Activated CD8-positive, alpha-beta memory T cell treated with anti-CD3 and anti-CD28 coated beads, Interleukin-2, amount 50 U/mL, for 48 hours (primary cell): ENCODE results near the gene TIMELESS.
"Not testable (repeated sequence)": the region's sequence is repeated elsewhere in the genome, so short reads cannot be mapped to it uniquely, and the experiment has no call there.

ENCODE experiments used
- DNase-seq: peaks from one replicate; pipeline ENCODE4 v3.0.0-alpha.2; 2020

Gene TIMELESS, protein sequence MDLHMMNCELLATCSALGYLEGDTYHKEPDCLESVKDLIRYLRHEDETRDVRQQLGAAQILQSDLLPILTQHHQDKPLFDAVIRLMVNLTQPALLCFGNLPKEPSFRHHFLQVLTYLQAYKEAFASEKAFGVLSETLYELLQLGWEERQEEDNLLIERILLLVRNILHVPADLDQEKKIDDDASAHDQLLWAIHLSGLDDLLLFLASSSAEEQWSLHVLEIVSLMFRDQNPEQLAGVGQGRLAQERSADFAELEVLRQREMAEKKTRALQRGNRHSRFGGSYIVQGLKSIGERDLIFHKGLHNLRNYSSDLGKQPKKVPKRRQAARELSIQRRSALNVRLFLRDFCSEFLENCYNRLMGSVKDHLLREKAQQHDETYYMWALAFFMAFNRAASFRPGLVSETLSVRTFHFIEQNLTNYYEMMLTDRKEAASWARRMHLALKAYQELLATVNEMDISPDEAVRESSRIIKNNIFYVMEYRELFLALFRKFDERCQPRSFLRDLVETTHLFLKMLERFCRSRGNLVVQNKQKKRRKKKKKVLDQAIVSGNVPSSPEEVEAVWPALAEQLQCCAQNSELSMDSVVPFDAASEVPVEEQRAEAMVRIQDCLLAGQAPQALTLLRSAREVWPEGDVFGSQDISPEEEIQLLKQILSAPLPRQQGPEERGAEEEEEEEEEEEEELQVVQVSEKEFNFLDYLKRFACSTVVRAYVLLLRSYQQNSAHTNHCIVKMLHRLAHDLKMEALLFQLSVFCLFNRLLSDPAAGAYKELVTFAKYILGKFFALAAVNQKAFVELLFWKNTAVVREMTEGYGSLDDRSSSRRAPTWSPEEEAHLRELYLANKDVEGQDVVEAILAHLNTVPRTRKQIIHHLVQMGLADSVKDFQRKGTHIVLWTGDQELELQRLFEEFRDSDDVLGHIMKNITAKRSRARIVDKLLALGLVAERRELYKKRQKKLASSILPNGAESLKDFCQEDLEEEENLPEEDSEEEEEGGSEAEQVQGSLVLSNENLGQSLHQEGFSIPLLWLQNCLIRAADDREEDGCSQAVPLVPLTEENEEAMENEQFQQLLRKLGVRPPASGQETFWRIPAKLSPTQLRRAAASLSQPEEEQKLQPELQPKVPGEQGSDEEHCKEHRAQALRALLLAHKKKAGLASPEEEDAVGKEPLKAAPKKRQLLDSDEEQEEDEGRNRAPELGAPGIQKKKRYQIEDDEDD

DNA sequence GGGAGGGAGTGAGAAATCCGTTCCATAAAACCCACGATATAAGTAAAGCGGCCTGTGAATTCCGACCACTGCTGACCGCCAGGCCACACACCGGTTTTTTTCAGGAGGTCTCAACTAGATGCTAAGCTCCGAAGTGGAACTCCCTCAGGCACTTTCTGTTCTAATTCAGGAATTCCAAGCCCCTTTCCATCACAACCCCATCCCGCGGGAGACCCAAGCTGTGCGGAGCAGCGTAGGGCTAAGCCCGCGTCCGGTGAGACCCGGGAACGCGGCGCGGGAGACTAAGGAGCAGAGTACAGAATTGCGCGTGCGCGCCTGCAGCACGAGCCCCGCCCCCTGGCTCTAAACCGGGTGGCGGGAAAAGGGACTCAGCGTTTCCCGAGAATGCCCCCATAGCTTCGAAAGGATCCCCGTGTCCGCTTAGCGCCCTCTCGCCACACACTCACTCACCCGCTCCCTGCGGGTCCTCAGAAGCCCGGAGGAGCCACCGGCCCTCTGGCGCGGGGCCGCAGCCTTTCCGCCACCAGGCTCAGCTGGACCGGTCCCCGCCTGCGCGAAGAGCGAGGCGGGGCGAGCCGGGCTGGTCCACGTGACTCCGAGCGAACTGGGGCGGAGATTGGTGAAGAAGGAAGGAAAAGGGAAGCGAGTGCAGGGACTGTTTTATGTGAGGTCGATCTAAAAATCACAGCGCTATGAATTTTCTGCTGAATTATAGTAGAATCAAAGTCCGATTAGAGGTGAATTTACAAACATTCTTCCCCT, at the start of gene TIMELESS:
TIMELESS (minus strand) TSS at position 567 of the 762 bp plus-strand sequence. CDS start 15,256 bp downstream, outside the sequence.
- peak; percentile 92 for DNase-seq

GRCh38 chr12:56498126-56498902, 49.1 kb upstream of the TIMELESS start:
- peak; percentile 15 for DNase-seq

DNA sequence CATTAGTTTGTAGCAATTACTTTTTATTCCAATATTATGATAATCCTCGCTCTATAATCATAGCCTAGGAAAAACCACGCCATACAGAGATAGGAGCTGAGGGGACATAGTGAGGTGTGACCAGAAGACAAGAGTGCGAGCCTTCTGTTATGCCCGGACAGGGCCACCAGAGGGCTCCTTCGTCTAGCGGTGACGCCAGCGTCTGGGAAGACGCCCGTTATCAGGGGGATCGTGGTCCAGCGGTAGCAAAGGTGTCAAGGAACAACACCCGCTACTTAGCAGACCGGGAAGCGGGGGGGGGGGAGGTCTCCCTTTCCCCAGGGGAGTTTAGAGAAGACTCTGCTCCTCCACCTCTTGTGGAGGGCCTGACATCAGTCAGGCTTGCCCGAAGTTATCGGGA, 47.5 kb upstream of the TIMELESS start:
- DNase-seq: peak; percentile 83

DNA sequence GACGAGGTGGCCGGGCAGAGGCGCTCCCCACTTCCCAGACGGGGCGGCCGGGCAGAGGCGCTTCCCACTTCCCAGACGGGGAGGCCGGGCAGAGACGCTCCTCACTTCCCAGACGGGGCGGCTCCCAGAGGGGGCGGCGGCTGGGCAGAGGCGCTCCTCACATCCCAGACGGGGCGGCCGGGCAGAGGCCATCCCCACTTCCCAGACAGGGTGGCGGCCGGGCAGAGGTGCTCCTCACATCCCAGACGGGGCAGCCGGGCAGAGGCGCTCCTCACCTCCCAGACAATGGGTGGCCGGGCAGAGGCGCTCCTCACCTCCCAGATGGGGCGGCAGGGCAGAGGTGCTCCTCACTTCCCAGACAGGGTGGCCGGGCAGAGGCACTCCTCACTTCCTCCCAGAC, 45.3 kb upstream of the TIMELESS start:
- peak; percentile 33 for DNase-seq

DNA sequence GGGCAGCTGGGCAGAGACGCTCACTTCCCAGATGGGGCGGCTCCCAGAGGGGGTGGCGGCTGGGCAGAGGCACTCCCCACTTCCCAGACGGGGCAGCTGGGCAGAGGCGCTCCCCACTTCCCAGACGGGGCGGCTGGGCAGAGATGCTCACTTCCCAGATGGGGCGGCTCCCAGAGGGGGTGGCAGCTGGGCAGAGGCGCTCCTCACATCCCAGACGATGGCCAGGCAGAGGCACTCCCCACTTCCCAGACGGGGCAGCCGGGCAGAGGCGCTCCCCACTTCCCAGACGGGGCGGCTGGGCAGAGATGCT, 44.8 kb upstream of the TIMELESS start:
- DNase-seq: not testable (repeated sequence)

- peak; percentile 28 for DNase-seq
Observed at GRCh38 chr12:56493409-56494105, 44.3 kb upstream of the TIMELESS start.

DNA sequence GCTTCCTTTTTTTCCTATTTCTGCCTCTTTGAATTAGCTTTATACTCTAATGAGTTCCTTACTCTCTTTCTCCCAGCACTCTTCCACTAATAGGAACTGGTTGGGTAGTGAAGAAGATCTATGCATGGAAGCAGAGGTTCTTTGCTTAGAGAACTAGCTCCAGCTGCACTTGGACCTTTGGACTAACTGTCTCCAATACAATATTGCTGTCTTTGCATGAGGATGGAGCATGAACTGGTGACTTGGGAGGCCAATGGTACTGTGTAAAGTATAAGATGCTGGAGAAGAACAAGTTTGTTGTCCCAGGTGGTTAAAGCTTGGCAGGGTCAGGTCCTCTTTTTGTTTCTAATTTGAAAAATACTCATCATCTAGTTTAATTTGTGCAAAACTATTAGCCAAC, 41.1 kb upstream of the TIMELESS start:
- DNase-seq: no peak

- DNase-seq: peak; percentile 81
Observed at GRCh38 chr12:56488041-56488955, 39.1 kb upstream of the TIMELESS start, which contains the start of gene GLS2. GLS2 (minus strand) TSS chr12:56488161; CDS start chr12:56488118, 43 bp downstream.

GRCh38 chr12:56487448-56488040, 38.3 kb upstream of the TIMELESS start:
- DNase-seq: peak; percentile 67

DNA sequence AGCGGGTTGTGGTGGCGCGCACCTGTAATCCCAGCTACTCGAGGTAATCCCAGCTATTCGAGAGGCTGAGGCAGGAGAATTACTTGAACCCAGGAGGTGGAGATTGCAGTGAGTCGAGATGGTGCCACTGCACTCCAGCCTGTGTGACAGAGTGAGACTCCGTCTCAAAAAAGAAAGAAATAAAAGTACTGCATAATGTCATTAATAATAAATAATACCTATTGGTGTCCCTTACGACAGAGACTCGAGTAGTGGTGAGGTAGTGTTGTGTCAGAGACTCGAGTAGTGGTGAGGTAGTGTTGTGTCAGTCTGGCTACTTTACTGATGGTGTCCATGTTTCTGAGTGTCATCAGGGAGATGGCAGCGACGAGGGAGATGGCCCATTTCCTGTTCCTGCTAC, 37.5 kb upstream of the TIMELESS start:
- DNase-seq: no peak

- DNase-seq: no peak
Observed at GRCh38 chr12:56484566-56484965, 35.3 kb upstream of the TIMELESS start.

DNA sequence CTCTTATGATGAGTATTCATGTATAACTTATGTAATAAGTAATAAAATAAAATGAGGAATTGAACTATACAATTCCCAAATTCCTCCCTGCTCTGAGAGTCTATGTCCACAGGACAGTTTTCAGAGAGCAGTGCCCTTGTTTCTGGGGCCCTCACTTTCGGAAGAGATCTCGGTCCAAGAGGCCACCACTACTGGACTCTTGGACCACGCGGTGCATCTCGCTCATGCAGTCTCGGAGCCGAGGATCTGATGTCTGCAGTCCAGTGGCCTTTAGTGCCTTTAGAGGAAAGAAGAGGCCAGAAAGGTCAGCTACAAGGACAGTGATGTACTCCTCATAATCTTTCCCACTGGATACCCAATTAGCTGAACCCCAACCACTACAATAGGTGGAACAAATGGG, 30.4 kb upstream of the TIMELESS start:
- no peak for DNase-seq

DNA sequence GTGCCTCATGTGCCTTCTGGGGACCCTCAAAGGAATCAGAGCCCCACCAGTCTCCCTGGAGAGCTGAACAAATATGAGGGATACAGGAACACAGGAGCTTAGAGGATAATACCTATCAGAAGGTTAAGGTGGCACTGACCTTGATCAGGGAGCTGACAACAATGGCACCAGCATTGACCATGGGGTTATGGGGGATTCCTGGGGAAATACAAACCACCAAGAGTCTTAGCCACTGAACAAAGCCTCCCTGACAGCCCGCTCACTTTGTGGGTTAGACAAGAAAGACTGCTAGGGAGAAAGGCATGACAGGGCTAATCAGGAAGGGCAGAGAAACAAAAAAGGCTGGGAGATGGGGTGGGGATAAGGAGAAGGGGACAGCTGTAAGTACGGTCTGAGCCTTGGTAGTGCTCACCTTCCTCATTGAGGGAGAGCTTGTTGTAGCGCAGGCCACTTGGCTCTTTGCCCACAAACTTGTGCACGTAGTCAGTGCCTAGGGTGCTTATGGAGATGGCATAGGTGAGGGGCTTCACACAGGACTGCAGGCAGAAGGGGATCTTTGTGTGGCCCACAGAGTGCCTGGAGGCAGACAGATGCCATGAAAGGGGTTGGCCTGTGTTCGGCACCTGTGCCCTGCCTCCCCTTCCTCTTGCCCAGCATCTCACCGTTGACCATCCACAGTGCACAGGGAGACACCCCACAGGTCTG, 28.4 kb upstream of the TIMELESS start:
- no peak for DNase-seq

DNA sequence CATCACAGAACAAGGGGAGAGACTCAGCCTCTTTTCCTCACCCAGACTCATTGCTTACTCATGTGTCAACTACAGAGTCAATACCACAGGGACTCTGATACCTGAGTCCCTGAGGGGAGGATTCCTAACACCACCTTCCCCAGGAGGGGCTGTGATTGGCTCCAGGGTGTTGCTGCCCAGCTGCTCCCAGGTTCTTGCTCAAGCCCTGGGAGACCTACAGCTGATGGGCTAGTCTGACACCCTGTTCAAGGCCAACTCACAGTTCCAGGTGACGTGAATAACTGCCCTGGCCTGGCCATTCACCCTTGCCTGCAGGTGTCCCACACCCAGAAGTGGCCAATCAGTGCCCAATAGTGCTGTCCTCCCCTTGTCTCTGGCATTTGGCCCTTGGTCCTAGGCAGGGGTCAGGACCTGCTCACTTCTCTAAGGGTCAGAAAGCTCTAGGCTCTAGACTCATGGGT, 27.8 kb upstream of the TIMELESS start:
- no peak for DNase-seq

GRCh38 chr12:56476143-56476542, 26.9 kb upstream of the TIMELESS start:
- no peak for DNase-seq

GRCh38 chr12:56474389-56474788, 25.2 kb upstream of the TIMELESS start:
- no peak for DNase-seq

DNA sequence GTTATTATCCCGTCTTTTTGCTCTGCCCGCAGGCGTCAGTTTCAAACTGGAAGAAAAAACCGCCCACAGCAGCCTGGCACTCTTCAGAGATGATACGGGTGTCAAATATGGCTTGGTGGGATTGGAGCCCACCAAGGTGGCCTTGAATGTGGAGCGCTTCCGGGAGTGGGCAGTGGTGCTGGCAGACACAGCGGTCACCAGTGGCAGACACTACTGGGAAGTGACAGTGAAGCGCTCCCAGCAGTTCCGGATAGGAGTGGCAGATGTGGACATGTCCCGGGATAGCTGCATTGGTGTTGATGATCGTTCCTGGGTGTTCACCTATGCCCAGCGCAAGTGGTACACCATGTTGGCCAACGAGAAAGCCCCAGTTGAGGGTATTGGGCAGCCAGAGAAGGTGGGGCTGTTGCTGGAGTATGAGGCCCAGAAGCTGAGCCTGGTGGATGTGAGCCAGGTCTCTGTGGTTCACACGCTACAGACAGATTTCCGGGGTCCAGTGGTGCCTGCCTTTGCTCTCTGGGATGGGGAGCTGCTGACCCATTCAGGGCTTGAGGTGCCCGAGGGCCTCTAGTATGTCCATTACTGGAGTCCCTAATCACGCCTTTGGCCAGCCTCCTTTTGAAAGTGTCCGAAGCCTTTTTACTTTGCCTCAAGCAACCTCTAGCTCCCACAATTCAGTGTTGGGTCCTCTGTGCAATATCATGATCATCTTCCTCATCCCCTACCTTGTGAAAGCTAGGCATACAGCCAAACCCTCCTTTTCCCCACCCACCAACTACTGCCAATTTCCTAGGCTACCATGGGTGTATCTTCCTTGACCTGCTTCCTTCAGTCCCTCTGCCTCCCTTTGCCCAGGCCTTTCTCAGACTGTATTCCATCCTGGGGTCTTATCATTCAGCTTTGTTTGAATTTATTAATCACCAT, 20.0 kb upstream of the TIMELESS start:
- DNase-seq: peak; percentile 61
